Measurements from ENCODE around the gene BHLHE23. TPM values are rescaled to one million over a fixed set of nuclear protein-coding genes. Genes with fewer than 3 reads are reported as not detected.

The BHLHE23 gene
- total RNA-seq, 2 experiments from 2014 or later, result not detected

DNA sequence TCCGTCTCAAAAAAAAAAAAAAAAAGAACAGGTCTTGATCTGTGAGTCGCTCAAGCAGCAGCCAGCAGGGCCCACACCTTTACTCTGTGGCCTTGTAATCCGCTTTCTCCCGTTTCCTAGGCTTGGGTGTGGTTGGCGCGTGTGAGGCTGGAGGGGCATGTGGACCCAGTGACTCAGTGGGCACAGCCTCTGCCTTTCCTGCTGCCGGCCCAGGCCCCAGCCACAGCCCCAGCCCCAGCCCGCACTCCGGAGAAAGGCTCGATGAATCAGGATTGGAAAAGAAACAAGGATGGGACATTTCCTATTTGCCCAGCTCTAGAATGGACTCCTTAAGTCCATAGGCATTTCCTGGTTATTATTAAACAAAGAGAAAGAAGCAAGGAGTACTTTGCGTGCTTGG lies 4.3 kb downstream of the BHLHE23 start:
- H3K4me1 Mint-ChIP-seq (ENCODE audit: low read depth), result peaks cover 18% of the 10 kb centered on the region
- DNase-seq, result no peak
- CTCF ChIA-PET, result interaction anchor here (1.4 to 5.7 kb wide), 2 partner anchors 24 to 30 kb away, joined by 4 to 30 read pairs; no protein-coding TSS in a partner anchor
- ATAC-seq, result no peak
- H3K36me3 Mint-ChIP-seq (ENCODE audit: low read depth), result peaks cover 4% of the 10 kb centered on the region
- H3K27ac Mint-ChIP-seq, result no peak overlapping the region
- POLR2A ChIA-PET, result interaction anchor here (1.2 kb wide), 1 partner anchor 24 kb away, joined by 3 read pairs; no protein-coding TSS in a partner anchor
- H3K9me3 Mint-ChIP-seq (ENCODE audit: insufficient read depth), result no peaks in the 10 kb centered on the region
- no peak overlapping the region for H3K4me3 Mint-ChIP-seq
- H3K27me3 Mint-ChIP-seq (ENCODE audit: low read depth), result peaks cover 70% of the 10 kb centered on the region

DNA sequence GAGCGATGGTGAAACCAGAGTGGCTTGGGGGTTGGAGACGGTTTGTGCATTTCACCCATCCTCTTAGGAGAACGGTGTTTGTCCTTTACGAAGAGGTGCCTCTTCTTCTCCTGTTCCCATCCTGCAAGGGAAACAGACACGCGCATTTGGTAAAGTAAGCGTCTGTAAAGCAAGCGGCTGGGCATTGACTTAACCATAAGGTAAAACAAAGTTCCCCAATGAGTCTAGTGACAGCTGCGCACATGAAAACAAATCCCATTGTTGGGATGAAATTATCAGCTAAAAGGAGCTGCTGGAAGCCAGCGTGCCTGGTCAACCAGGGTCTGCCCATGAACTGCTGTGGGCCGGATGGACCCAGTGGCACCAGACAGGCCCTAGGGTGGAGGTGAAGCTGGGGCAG lies 5.8 kb downstream of the BHLHE23 start:
- ChIA-PET CTCF (interaction anchor here (0.6 kb wide), 1 partner anchor 10 kb away, joined by 3 read pairs; no protein-coding TSS in a partner anchor), POLR2A (no interaction called here)
- DNase-seq (no peak), ATAC-seq (no peak)
- peaks cover 66% of the 10 kb centered on the region for H3K27me3 Mint-ChIP-seq (ENCODE audit: low read depth)
- peaks cover 4% of the 10 kb centered on the region for H3K36me3 Mint-ChIP-seq (ENCODE audit: low read depth)
- no peaks in the 10 kb centered on the region for H3K9me3 Mint-ChIP-seq (ENCODE audit: insufficient read depth)
- H3K4me3 Mint-ChIP-seq, result no peak overlapping the region
- H3K27ac Mint-ChIP-seq, result no peak overlapping the region
- H3K4me1 Mint-ChIP-seq (ENCODE audit: low read depth), result peaks cover 18% of the 10 kb centered on the region

DNA sequence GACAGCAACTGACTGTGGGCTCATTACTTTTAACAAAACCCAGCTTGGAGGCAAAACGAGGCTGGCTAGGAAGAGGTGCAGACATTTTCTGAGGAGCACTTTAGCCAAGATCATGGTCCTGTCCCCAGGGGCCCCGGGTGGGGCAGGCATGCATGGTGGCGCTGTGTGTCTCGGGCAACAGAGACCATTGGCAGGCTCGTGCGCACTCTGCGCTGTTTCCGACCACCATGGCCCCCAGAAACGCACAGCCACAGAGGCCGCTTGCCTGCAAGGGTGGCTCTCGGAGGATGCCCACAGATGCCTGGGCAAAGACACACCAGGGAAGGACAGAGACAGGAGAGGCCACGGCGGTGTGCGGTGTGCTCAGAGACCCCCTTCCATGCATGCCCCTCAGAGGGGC lies 6.7 kb downstream of the BHLHE23 start:
- Mint-ChIP-seq H3K4me3 (no peak overlapping the region), H3K27ac (no peak overlapping the region), H3K36me3 (ENCODE audit: low read depth) (peaks cover 4% of the 10 kb centered on the region), H3K4me1 (ENCODE audit: low read depth) (peaks cover 16% of the 10 kb centered on the region), H3K27me3 (ENCODE audit: low read depth) (peaks cover 59% of the 10 kb centered on the region), H3K9me3 (ENCODE audit: insufficient read depth) (no peaks in the 10 kb centered on the region)
- CTCF ChIA-PET, result interaction anchor here (1.0 kb wide), 1 partner anchor 27 kb away, joined by 11 read pairs; no protein-coding TSS in a partner anchor
- ATAC-seq (no peak), DNase-seq (no peak)
- POLR2A ChIA-PET, result interaction anchor here (0.9 to 1.0 kb wide), 2 partner anchors 22 to 27 kb away, joined by 3 read pairs; no protein-coding TSS in a partner anchor

DNA sequence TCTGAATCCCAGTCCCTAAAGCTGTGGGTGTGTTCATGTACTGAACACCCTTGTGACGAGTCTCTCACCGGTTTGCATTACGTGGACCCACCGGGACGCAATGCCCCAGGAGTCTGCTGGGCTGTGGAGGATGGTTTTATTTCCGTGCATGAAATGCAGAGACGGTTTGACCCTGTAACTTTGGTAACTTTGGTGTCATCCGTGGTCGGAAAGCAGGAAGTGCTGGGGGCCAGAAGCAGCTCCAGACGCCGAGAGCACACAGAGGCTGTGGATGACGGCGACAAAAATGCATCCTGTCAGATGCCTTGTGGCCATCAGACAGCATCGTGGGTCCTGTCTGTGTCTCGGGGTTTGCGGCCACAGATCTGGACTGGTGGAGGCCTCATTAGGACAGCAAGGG lies 7.2 kb downstream of the BHLHE23 start:
- Mint-ChIP-seq H3K27me3 (ENCODE audit: low read depth) (peaks cover 57% of the 10 kb centered on the region), H3K36me3 (ENCODE audit: low read depth) (peaks cover 4% of the 10 kb centered on the region), H3K4me3 (no peak overlapping the region), H3K4me1 (ENCODE audit: low read depth) (peaks cover 15% of the 10 kb centered on the region), H3K9me3 (ENCODE audit: insufficient read depth) (no peaks in the 10 kb centered on the region), H3K27ac (no peak overlapping the region)
- DNase-seq (peak; percentile 52), ATAC-seq (peak; percentile 42)
- POLR2A ChIA-PET, result interaction anchor here (0.9 to 1.0 kb wide), 2 partner anchors 22 to 27 kb away, joined by 3 read pairs; no protein-coding TSS in a partner anchor
- CTCF ChIA-PET, result interaction anchor here (1.0 kb wide), 2 partner anchors 9 to 27 kb away, joined by 6 to 11 read pairs; no protein-coding TSS in a partner anchor

DNA sequence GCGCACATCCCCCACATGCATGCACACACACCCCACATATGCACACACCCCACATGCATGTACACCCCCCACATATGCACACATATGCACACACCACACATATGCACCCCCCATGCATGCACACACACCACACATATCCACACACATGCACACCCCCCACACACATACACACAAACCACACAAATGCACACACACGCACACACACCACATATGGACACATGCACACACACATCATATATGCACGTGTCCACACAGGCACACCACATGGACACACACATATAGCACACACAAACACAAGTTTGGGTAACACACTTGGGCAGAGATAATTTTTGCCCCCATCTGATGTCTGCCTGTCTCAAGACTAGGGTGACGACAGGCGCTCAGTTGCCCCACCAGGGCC lies 8.3 kb downstream of the BHLHE23 start:
- peaks cover 12% of the 10 kb centered on the region for H3K4me1 Mint-ChIP-seq (ENCODE audit: low read depth)
- ChIA-PET POLR2A (no interaction called here), CTCF (no interaction called here)
- H3K27me3 Mint-ChIP-seq (ENCODE audit: low read depth), result peaks cover 47% of the 10 kb centered on the region
- H3K27ac Mint-ChIP-seq, result no peak overlapping the region
- H3K4me3 Mint-ChIP-seq, result no peak overlapping the region
- peaks cover 4% of the 10 kb centered on the region for H3K36me3 Mint-ChIP-seq (ENCODE audit: low read depth)
- no peak for ATAC-seq
- DNase-seq, result no peak
- H3K9me3 Mint-ChIP-seq (ENCODE audit: insufficient read depth), result no peaks in the 10 kb centered on the region

DNA sequence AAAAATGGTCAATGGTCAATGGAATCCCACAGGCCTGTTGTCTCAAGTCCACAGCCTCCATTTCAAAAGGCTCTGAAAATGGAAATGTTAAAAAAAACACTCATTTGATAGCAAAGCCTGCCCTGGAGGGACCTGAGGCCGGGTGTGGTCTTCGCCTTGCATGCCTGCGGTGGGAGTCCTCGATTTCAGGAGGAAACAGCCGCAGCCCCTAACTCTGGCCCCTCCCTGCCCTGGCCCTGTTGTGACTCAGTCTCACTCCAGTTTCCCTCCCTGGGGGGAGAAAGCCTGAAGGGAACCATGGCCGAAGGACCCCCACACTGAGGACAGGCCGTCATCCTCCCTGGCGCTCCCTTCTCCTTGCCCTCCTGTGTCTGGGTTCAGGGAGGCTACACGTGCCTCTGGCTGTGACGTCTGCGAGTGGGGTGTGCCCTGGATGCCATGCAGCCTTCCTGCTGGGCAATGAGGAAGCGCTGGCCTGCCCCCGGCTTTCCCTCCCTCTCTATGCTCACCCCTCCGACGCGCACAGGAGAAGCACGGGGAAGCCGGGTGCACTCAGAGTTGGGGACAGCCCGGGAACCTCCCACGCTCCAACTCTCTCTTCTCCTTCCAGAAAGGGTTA lies 9.2 kb downstream of the BHLHE23 start:
- peaks cover 4% of the 10 kb centered on the region for H3K36me3 Mint-ChIP-seq (ENCODE audit: low read depth)
- ATAC-seq, result no peak
- no peaks in the 10 kb centered on the region for H3K9me3 Mint-ChIP-seq (ENCODE audit: insufficient read depth)
- no peak overlapping the region for H3K4me3 Mint-ChIP-seq
- H3K27ac Mint-ChIP-seq, result no peak overlapping the region
- DNase-seq, result no peak
- ChIA-PET CTCF (no interaction called here), POLR2A (no interaction called here)
- peaks cover 12% of the 10 kb centered on the region for H3K4me1 Mint-ChIP-seq (ENCODE audit: low read depth)
- H3K27me3 Mint-ChIP-seq (ENCODE audit: low read depth), result peaks cover 42% of the 10 kb centered on the region

DNA sequence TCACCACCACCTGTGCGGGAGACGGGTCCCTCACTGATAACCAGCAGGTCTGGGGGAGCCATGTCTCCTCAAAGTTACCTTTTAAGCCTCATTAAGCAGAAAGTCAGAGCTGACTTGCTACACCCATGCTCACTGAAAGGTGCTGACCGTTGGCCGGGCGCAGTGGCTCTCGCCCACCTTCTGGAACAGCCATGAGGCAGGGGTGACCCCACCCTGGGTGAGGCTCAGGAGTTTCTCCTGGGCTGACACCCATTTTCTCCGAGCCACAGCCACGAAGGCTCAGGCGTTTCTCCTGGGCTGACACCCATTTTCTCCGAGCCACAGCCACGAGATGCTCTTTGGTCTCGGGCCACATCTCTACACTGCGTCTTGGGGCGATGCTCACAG lies 10.2 kb downstream of the BHLHE23 start:
- Mint-ChIP-seq H3K36me3 (ENCODE audit: low read depth) (peaks cover 4% of the 10 kb centered on the region), H3K4me3 (no peak overlapping the region), H3K27me3 (ENCODE audit: low read depth) (peaks cover 38% of the 10 kb centered on the region), H3K4me1 (ENCODE audit: low read depth) (peaks cover 12% of the 10 kb centered on the region), H3K27ac (no peak overlapping the region), H3K9me3 (ENCODE audit: insufficient read depth) (no peaks in the 10 kb centered on the region)
- ATAC-seq, result no peak
- POLR2A ChIA-PET, result no interaction called here
- CTCF ChIA-PET, result no interaction called here
- DNase-seq, result no peak

DNA sequence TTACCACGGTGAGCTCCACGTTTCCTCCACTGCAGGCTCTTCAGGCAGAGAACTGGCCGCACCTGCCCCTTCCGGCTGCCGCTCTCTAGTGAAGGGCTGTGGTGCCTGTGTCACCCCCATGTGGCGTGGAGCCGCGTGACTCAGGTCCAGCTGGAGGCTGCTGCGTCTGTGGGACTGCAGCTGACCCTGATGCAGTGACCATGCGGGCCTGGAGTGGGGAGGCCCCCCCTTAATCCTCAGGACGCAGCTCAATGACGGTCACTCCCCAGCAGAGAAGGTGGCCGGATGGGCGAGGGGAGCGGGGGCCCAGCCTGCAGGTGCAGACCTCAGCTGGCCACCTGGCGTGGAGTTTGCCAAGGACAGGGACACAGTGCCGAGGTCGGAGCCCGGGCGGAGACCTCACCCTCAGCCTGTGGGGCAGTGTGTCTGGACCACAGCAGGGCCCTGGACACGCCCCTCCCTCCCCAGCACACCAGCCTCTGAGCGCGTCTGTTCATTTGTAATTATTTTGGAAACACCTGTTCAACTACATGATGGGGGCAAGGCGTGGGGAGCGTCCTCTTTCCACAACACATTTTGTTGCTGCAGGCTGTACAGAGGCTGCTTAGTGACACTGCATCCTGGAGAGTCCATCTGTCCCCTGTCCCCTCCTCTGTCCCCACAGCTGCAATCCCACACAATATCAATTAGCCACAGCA lies 10.7 kb downstream of the BHLHE23 start:
- ATAC-seq (no peak), DNase-seq (no peak)
- Mint-ChIP-seq H3K4me1 (ENCODE audit: low read depth) (peaks cover 12% of the 10 kb centered on the region), H3K27ac (no peak overlapping the region), H3K27me3 (ENCODE audit: low read depth) (peaks cover 34% of the 10 kb centered on the region), H3K9me3 (ENCODE audit: insufficient read depth) (no peaks in the 10 kb centered on the region), H3K4me3 (no peak overlapping the region), H3K36me3 (ENCODE audit: low read depth) (peaks cover 4% of the 10 kb centered on the region)
- ChIA-PET CTCF (no interaction called here), POLR2A (no interaction called here)

DNA sequence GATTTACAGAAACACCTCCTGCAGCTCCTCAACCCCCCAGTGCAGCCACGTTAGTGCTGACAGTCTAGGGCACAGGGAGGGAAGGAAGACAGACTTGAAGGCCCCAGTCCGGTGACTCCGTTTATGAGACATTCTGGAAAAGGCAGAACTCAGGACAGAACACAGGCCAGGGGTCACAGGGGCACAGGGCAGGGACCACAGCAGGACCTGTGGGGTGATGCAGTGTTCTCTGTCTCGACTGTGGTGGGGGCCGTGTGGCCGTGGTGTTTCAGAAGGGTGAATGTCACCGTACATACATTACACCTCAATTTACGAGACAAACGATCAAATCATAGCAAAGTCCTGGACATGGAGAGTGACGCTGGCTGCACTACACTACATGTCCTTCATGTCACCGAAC lies 11.3 kb downstream of the BHLHE23 start:
- Mint-ChIP-seq H3K27me3 (ENCODE audit: low read depth) (peaks cover 29% of the 10 kb centered on the region), H3K4me1 (ENCODE audit: low read depth) (peaks cover 12% of the 10 kb centered on the region), H3K27ac (no peak overlapping the region), H3K36me3 (ENCODE audit: low read depth) (peaks cover 4% of the 10 kb centered on the region), H3K9me3 (ENCODE audit: insufficient read depth) (no peaks in the 10 kb centered on the region), H3K4me3 (no peak overlapping the region)
- CTCF ChIA-PET, result no interaction called here
- ATAC-seq, result no peak
- DNase-seq, result no peak
- POLR2A ChIA-PET, result no interaction called here

DNA sequence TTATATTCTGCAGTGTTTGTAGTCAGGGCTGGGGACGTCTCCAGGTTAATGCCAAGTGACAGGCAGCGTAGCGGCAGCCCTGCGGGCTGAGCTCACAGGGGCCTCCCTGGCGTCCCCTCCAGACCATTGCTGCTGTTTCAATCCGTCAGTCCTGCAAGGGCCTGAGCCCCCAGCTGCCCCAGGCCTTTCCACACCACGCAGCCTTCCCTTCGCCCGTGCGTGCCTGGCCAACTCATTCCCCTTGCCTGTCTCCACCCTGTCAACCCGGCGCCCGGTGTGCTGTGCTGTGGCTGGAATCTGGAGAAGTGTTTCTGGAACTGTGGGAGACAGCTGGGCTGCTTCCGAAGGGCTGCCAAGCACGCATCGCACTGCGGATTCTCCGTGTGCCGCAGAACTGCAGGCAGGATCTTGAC lies 11.9 kb downstream of the BHLHE23 start:
- ChIA-PET CTCF (interaction anchor here (1.2 kb wide), 1 partner anchor 14 kb away, joined by 4 read pairs; no protein-coding TSS in a partner anchor), POLR2A (no interaction called here)
- Mint-ChIP-seq H3K27me3 (ENCODE audit: low read depth) (peaks cover 24% of the 10 kb centered on the region), H3K4me3 (no peak overlapping the region), H3K9me3 (ENCODE audit: insufficient read depth) (no peaks in the 10 kb centered on the region), H3K36me3 (ENCODE audit: low read depth) (peaks cover 4% of the 10 kb centered on the region), H3K4me1 (ENCODE audit: low read depth) (peaks cover 9% of the 10 kb centered on the region), H3K27ac (no peak overlapping the region)
- no peak for ATAC-seq
- DNase-seq, result no peak

DNA sequence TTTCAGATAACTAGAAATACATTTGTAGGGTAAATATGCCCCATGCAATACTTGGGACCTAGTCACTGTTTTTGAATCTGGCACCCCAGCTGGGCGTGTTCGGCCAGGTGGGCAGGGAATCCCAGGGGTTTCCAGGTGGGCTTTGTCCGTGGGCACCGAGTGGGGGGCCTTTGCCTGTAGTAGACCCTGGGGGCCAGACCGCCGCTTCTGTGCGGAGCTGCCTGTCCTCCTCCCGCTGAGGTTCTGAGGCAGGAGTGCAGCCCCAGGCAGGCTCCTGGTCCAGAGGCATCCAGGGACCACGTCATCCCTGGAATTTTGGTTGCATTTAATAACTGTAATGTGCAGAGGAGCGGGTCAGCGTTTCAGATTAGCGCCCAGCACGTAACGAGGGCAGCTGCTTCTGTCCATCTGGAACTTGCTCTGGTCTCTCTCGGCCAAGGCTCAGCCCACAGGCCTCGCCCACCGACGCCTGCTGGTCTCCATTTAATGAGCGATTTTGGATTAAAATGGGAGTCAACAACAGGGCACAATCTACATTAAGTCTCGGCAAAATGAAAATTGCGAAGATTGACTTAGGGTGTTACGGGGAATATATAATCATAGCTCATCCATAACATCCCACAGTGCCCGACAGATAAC lies 12.8 kb downstream of the BHLHE23 start:
- ATAC-seq (no peak), DNase-seq (no peak)
- peaks cover 19% of the 10 kb centered on the region for H3K27me3 Mint-ChIP-seq (ENCODE audit: low read depth)
- H3K9me3 Mint-ChIP-seq (ENCODE audit: insufficient read depth), result no peaks in the 10 kb centered on the region
- H3K4me1 Mint-ChIP-seq (ENCODE audit: low read depth), result peaks cover 8% of the 10 kb centered on the region
- no peak overlapping the region for H3K27ac Mint-ChIP-seq
- CTCF ChIA-PET, result interaction anchor here (1.2 kb wide), 1 partner anchor 15 kb away, joined by 4 read pairs; no protein-coding TSS in a partner anchor
- POLR2A ChIA-PET, result no interaction called here
- H3K36me3 Mint-ChIP-seq (ENCODE audit: low read depth), result no peaks in the 10 kb centered on the region
- no peak overlapping the region for H3K4me3 Mint-ChIP-seq

DNA sequence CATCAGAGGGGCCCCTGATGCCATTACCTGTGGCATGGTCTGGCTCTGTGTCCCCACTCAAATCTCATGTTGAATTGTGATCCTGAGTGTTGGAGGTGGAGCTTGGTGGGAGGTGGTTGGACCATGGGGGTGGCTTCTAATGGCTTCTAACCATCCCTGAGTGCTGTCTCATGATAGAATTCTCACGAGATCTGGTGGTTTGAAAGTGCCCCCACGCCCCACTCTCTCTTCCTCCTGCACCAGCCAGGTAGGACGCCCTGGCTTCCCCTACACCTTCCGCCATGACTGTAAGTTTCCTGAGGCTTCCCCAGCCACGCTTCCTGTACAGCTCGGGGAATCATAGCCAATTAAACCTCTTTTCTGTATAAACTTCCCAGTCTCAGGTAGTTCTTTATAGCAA lies 14.9 kb downstream of the BHLHE23 start:
- Mint-ChIP-seq H3K9me3 (ENCODE audit: insufficient read depth) (no peaks in the 10 kb centered on the region), H3K4me3 (no peak overlapping the region), H3K4me1 (ENCODE audit: low read depth) (peaks cover 10% of the 10 kb centered on the region), H3K36me3 (ENCODE audit: low read depth) (no peaks in the 10 kb centered on the region), H3K27ac (no peak overlapping the region), H3K27me3 (ENCODE audit: low read depth) (peaks cover 14% of the 10 kb centered on the region)
- DNase-seq (no peak), ATAC-seq (no peak)
- ChIA-PET POLR2A (no interaction called here), CTCF (interaction anchor here (1.2 to 1.6 kb wide), 2 partner anchors 11 to 20 kb away, joined by 3 to 4 read pairs; no protein-coding TSS in a partner anchor)
